AG08395 (cell line): Measurements from ENCODE around the gene AGAP6.
"Not testable (repeated sequence)": the region's sequence is repeated elsewhere in the genome, so short reads cannot be mapped to it uniquely, and the experiment has no call there.

Experiments
- DNase-seq: peaks from one replicate; pipeline ENCODE4 v3.0.0; 2012; ENCODE audit warnings: mixed read lengths, low spot score

Gene AGAP6

DNA sequence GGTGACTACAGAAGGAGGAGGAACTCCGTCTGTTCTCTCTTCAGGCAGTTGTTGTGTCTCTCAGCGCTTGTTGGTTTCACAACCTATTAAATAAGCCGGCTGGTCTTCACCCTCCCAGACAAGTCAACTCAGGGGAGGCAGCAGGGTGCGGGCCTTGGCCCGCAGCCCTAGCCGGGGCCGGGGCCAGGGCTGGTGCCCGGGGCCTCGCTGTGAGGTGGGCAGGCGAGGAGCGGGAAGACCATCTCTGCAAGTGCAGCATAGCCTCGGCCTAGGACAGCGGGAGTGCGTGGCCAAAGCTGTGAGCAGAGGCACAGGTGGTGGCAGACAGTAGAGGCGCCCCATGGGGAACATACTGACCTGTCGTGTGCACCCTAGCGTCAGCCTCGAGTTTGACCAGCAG, at the start of gene AGAP6:
Gene AGAP6 (plus strand): TSS at position 31 of the 400 bp plus-strand sequence. CDS start 310 bp downstream, at position 341.
- not testable (repeated sequence) for DNase-seq

- DNase-seq = peak; percentile 53
Measured at GRCh38 chr10:49941447-49942338, 46.5 kb upstream of the AGAP6 start, which contains the start of the genes PARG and TIMM23B. PARG (minus strand) TSS chr10:49942027; CDS start chr10:49941725, 302 bp downstream. TIMM23B (plus strand) TSS chr10:49942053; CDS start chr10:49942195, 142 bp downstream.

- DNase-seq = not testable (repeated sequence)
Measured at GRCh38 chr10:49942339-49942705, 45.9 kb upstream of the AGAP6 start.

DNA sequence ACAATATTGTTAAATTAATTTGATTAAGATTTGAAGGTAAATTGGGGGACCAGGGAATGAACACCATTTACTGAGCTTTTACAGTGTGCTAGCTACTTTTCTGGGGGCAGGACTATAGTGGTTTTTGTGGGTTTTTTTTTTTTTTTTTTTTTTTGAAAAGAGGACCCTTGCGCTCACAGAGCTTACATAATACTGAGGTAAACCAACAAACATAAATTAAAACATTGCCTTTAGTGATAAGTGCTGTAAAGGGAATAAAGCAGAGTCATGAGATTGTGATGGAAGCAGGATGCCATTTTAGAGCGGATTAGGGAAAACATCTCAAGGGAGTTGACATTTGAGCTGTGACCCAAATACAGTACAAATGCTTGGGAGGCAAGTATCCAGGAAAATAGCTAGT, 44.6 kb upstream of the AGAP6 start:
- DNase-seq = not testable (repeated sequence)

DNA sequence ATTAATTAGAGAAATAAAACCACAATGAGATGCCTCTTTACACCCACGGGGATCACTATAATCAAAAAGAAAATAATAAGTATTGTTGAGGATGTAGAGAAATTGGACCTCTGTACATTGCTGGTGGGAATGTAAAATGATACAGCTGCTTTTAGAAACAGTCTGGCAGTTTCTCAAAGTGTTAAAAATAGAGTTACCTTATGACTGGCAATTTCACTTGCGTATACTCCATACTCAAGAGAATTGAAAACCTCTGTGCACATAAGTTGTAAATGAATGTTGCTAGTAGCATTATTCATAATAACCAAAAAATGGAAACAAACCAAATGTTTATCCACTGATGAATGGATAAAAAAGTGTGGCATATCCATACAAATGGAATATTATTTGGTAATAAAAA, 40.1 kb upstream of the AGAP6 start:
- DNase-seq = not testable (repeated sequence)

DNA sequence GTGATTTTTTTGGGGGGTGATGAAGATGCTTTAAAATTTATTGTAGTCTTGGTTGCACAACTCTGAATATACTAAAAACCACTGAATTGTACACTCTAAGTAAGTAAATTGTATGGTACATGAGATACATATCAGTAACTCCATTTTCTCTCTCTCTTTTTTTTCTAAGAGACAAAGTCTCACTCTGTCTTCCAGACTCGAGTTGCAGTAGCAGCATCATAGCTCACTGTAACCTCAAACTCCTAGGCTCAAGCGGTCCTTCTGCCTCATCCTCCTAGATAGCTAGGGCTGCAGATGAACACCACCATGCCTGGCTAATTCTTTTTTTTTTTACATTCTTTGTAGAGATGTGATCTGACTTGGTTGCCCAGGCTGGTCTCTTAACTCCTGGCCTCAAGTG, 39.5 kb upstream of the AGAP6 start:
- not testable (repeated sequence) for DNase-seq

- not testable (repeated sequence) for DNase-seq
Measured at GRCh38 chr10:49952006-49952405, 36.2 kb upstream of the AGAP6 start.

DNA sequence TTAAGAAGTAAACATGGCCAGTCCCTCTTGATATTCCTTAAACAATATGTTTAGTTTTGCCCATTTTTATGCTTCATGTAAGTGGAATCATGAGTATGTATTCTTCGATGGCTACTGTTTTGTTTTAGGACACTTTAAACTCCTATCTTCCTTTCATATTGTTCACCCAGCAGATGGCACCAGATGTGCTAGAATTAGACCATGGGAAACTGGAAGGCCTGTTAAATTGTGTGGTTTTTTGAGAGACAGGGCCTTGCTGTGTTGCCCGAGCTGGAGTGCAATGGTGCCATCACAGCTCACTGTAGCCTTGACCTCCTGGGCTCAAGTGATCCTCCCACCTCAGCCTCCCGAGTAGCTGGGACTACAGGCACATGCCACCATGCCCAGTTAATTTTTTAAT, 35.1 kb upstream of the AGAP6 start:
- not testable (repeated sequence) for DNase-seq

- DNase-seq = not testable (repeated sequence)
Measured at GRCh38 chr10:49970331-49970857, 17.8 kb upstream of the AGAP6 start.

- DNase-seq = not testable (repeated sequence)
Measured at GRCh38 chr10:49971466-49971865, 16.7 kb upstream of the AGAP6 start.

DNA sequence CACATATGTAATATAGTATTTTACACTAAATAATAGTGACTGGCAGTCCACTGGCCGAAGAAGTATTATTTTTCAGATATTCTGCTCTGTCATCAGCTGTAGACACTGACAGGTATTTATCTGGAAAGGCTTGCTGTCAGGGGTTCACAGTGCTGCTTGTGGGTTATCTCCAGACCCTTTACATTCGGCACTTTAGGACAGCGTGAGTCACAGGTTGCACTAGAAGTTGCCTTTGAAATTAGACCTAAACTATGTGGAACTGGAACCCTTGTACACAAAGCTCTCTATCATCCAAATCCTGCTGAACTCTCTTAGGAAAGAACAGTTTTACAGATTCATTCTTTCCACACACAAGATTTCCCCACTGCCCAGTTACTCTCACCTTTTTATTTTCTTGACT, 16.1 kb upstream of the AGAP6 start:
- DNase-seq = not testable (repeated sequence)

DNA sequence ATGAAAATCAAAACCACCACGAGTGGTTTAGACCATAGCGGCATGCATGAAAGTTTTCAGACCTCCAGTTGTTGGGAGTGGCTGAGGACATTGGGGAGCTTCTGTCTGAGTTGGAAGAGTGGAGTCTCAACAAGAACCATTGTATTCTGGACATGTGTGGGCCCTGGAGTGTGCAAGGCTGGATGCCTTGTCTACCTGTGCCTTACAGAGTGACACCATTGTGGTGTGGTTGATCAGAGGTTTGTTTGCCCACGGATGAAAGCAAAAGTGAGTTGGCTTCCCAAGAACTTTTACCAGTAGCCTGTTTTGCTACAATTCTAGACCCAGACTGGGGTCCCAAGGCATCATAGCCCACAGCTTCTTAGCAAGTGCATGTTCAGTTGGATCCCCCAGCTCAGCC, 10.4 kb upstream of the AGAP6 start:
- not testable (repeated sequence) for DNase-seq

GRCh38 chr10:49987207-49987606, 999 bp upstream of the AGAP6 start:
- not testable (repeated sequence) for DNase-seq

- DNase-seq = not testable (repeated sequence)
Measured at GRCh38 chr10:49995321-49995720, 7.1 kb downstream of the AGAP6 start.

DNA sequence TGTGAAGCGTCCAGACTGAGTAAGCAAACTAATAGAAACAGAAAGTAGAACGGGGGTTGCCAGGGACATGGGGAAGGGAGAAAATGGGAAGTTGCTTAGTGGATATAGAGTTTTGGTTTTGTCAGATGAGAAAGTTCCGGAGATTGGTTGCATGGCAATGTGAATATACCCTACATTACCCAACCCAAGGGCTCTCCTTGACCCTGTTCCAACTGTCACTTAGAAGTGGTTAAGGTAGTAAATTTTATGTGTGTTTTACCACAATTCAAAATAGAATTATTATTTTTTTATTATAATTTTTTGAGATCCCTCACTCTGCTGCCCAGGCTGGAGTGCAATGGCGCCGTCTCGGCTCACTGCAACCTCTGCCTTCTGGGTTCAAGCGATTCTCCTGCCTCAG, 25.8 kb downstream of the AGAP6 start:
- DNase-seq = not testable (repeated sequence)

DNA sequence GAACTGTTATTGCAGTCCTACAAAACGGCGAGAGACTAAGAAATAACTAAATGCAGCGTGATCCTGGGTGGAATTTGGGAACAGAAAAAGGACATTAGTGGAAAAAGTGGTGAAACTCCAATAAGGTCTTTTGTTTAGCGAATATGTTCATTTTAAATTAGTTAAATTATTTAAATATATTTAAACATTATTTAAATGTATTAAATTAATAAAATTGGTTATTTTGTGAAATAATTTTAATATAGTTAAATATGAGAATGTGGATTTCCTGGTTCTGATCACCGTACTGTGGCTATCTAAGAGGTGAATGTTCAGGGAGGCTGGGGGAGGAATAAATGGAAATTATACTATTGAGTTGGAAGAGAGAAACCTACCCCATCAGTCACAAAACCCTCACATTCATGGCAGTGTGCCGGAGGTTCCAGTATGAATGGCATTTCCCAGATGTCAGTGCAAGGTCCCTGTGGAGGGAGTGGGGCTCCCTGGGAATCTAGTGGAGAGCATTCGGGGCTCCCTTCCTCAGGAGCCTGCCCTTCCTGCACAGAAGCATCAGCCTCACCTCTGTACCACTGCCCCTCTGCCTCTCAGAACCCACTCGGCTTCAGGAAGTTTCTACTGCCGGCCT, 27.5 kb downstream of the AGAP6 start:
- DNase-seq = not testable (repeated sequence)

- not testable (repeated sequence) for DNase-seq
Measured at GRCh38 chr10:50016926-50017325, 28.7 kb downstream of the AGAP6 start.

- not testable (repeated sequence) for DNase-seq
Measured at GRCh38 chr10:50017646-50018045, 29.4 kb downstream of the AGAP6 start.

DNA sequence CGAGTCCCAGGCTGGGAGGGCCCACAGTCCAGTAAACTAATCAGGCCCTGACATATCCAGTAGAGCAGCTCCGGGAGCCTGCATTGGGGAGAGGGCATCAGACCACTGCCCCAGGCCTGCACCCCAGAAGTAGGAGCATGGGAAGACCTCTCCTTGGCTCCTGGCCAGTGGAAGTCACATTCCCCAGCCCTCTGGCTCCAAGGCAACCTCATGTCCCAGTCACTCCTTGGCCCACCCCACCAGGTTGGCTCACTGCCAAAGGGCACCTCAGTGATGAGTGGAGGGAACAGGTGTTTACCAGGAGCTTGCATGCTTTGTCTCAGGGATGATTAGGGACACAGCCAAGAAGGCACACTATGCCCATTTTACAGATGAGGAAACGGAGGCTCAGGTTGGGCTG, 31.1 kb downstream of the AGAP6 start:
- DNase-seq = not testable (repeated sequence)

GRCh38 chr10:50020451-50021024, 32.3 kb downstream of the AGAP6 start:
- DNase-seq = not testable (repeated sequence)

DNA sequence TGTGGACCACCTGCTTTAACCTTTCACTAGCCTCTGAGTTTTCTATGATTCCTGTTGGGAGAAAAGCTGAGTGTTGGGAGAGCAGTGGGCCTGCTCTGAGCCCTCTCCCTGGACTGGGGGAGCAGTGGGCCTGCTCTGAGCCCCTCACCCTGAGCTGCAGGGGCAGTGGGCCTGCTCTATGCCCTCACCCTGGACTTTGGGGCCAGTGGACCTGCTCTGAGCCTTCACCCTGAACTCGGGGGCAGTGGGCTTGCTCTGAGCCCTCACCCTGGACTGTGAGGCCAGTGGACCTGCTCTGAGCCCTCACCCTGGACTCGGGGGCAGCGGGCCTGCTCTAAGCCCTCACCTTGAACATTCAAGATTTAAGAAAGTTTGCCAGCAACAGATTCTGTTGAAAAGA, 33.4 kb downstream of the AGAP6 start:
- DNase-seq = no peak

DNA sequence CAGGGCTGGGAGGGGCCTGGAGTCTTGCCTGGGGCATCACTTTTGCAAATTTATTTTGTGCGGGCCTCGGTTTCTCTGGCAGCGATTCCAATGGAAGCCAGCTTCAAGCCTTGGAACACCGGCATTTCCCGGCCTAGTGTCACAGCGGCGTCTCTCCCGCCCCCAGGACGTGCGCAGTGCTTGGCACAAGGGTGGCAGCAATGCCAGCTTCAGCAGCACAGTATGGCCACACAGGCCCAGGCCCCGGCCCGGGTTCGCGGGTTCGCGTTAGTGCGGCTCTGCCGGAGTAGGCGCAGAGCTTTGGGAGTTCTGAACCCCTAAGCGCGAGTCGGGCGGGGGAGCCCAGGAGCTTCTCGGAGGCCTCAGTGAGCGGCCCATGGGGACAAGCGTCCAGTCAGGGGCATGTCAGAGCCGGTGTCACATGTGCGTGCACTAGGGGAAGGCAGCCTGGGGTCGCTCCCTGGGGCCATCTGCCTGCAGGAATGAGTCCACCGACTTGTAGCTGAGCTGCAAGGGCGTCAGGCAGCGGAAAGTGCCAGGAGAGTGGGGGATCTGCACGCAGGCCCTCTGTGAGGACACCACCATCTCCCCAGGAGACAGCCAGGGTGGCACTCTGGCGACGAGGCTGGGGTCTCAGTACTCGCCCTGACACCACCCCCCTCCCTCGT, 36.6 kb downstream of the AGAP6 start:
- not testable (repeated sequence) for DNase-seq
